GM18951 (cell line): ENCODE results near the gene PARD6G.

ENCODE experiments used
- POLR2A ChIP-seq: IDR thresholded peaks from 4 replicates; pipeline ENCODE4 v1.6.1; 2011; ENCODE audit warnings: mild to moderate bottlenecking; ENCODE audit not compliant: insufficient read length, insufficient read depth; ENCODE audit errors: extremely low read depth
- in situ Hi-C: fragments of 300-500 bp; cut with MboI; formaldehyde crosslinking; loops from one replicate; pipeline ENCODE4 v1.12.0; 2022; ENCODE audit warnings: low sequenced_read_pairs, mixed read lengths, inconsistent platforms; ENCODE audit not compliant: unreplicated experiment

Gene PARD6G

DNA sequence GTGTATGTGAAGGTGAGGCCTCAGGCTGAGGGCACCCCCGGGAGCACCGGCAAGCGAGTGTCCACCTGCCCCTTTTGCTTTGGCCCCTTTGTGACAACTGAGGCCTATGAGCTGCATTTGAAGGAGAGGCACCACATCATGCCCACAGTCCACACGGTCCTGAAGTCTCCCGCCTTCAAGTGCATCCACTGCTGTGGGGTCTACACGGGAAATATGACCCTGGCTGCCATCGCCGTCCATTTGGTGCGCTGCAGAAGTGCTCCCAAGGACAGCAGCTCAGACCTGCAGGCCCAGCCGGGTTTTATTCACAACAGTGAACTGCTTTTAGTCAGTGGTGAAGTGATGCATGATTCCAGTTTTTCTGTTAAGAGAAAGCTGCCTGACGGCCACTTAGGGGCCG lies 109.3 kb downstream of the PARD6G start:
- no peak for TF ChIP-seq POLR2A
- in situ Hi-C loops = no loop called here

DNA sequence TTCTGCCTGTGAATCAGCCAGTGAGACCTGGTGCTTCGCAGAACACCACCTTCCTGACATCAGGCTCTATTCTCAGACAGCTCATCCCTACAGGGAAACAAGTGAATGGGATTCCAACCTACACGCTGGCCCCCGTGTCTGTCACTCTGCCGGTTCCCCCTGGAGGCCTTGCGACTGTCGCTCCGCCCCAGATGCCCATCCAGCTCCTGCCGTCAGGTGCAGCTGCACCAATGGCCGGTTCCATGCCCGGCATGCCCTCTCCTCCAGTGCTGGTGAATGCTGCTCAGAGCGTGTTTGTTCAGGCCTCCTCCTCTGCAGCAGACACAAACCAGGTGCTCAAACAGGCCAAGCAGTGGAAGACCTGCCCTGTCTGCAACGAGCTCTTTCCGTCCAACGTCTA lies 110.2 kb downstream of the PARD6G start:
- in situ Hi-C loops = no loop called here
- no peak for TF ChIP-seq POLR2A

DNA sequence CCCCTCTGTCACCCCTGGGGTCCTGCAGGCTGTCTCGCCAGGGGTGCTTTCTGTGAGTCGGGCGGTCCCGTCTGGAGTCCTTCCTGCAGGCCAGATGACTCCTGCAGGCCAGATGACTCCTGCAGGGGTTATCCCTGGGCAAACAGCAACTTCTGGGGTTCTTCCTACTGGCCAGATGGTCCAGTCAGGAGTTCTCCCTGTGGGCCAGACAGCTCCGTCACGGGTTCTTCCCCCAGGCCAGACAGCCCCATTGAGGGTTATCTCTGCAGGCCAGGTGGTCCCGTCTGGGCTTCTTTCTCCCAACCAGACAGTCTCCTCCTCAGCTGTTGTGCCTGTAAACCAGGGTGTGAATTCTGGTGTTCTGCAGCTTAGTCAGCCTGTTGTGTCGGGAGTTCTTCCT lies 110.6 kb downstream of the PARD6G start:
- in situ Hi-C loops = no loop called here
- no peak for TF ChIP-seq POLR2A

DNA sequence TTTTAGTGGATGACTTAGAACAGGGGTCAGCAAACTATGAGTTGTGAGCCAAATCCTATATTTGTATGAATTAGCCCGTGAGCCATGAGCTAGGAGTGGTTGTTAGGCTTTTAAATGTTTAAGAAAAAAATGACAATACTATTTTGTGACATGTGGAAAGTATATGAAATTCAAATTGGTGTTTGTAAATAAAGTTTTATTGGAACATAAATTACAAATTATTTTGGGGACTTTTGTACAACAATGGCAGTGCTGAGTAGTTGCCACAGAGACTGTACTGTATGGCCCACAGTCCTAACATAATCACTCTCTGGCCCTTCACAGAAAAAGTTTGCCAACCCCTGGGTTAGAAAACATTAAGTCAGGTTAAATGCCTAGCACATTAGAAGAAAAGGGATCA lies 112.2 kb downstream of the PARD6G start:
- TF ChIP-seq POLR2A = no peak

DNA sequence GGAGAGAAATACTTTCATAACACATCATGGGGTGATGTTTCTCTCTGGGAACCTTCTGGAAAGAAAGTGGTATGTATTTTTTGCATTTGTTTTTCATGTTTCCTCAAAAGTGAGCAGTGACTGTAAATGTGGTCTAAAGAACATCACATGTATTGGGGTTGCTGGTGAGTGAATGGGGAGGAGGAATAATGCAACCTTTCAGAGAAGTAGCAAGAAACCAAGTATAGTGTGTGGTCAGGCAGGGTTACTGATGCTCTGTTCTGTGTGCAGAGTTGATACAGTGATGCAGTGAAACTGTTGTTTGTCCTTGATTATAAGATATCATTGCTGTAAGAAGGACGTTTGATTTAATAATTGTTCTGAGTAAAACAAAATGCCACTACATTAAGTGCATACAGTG lies 114.2 kb downstream of the PARD6G start:
- in situ Hi-C loops = no loop called here
- no peak for TF ChIP-seq POLR2A

More for the DNA sequence above, 112.2 kb downstream of the PARD6G start:
- in situ Hi-C loops = no loop called here

DNA sequence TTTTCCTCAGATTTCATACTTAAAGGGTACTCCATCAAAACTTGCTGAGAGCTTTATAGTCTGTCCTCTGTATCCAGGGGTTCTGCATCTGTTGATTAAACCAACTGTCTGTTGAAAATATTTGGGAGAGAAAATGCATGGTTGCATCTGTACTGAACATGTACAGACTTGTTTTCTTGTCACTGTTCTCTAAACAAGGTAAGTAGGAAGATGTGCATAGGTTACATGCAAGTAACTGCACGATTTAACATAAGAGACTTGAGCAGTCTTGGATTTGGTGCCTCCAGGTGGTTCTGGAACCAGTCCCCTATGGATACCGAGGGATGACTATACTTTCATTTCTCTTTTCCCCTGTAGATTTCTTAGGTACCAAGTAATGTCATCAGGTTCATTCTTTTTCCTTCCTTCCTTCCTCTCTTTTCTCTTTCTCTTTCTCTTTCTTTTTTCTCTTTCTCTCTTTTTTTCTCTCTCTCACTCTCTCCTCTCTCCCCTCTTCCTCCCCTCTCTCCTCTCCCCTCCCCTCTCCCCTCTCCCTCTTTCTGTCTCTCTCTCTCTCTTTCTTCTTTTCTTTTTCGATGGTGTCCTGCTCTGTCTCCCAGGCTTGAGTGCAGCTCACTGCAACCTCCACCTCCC lies 115.0 kb downstream of the PARD6G start:
- in situ Hi-C loops = no loop called here
- TF ChIP-seq POLR2A = no peak

DNA sequence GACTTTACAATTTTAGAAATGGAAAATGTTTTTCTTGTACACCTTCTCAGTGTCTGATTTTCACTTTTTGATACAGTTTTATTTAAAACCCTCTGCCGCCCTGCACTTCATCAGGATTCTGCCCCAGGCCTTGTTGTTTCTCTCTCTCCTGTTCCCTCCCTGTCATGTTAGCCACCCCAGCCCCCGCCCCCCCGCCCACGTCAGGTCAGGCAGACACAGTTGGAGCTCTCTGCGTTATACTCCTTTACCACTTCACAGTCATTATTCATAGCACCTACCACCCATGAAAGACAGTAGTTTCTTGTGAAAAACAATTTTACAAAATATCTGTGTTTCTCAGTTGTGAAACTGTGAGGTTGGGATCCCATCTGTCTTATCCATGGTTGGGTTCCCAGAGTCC lies 116.8 kb downstream of the PARD6G start:
- TF ChIP-seq POLR2A = no peak

DNA sequence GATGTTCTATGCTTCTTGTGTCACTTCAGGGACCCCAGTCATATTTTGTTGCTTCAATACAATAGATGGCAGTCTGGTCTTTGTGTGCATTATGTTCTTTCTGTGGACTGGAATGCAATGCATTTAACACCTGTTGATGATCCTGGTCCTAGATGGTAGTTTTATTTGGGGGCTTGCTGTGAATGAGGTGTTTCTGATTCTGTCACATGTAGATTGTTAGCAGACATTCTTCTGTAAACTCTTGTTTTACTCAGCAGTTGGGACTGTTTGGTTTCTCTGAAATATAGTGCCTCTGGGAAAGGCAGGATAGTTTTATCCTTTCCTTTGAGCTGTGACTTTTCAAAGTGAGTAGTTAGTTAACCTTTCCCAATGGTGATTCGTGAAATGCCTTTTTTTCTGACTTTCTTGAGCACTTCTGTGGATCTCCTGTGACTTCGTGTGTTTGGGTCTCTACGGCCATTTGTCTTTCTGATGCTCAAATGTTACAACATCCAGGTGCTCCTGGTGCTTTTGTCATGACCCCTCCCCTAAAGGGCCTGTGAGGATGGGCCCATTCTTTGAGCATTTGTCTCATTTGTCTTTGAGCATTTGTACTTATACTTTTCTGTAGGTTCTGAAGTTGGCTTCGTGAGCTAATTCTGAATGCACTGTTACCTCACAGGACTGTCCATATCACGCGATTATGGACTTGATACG lies 117.5 kb downstream of the PARD6G start:
- in situ Hi-C loops = no loop called here
- no peak for TF ChIP-seq POLR2A

More for the DNA sequence above, 116.8 kb downstream of the PARD6G start:
- in situ Hi-C loops = no loop called here

DNA sequence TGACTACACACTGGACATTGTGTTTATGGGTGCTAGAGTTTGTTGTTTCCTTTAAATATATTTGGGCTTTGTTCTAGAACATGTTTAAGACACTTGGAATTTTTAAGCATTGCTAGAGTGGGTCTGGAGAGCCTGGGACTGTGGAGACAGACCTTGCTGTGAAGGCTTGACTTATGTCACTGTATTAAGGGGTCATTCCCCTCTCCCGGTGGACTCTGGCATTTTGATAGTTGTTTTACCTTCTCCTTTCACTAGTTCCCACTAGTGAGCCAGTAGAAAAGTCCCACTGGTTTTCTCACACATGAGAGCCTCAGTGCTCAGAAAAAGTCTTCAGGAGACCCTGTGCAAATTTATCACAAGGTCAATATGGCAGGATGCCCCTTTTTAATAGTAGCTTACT lies 119.7 kb downstream of the PARD6G start:
- no peak for TF ChIP-seq POLR2A
- in situ Hi-C loops = no loop called here

DNA sequence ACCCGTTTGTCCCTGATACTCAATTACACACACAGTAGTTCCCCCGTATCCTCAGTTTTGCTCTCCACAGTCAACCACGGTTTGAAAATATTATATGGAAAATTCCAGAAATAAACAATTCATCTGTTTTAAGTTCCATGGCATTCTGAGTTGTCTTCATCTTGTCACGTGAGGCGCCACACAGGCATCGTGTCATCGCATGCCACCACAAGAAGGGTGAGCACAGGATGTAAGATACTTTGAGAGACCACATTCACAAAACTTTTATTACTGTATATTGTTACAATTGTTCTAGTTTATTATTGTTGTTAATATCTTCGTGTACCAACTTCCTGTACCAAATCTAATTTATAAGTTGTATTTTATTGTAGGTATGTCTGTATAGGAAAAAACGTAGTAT lies 120.5 kb downstream of the PARD6G start:
- no peak for TF ChIP-seq POLR2A
- in situ Hi-C loops = no loop called here

DNA sequence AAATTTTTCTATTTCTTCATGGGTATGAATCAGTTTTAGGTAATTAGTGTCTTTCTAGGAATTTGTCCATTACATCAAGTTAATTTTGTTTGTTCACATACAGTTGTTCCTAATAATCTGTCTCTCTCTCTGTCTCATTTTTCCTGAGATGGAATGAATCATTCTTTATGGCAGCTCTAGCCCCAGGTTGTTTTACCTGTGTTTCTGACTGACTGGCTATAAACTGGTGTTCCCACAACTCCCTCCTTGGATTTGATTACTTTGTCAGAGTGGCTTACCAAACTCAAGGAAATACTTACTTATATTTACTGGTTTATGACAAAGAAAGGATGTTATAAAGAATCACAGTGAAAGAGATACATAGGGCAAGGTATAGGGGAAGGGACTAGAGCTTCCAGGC lies 123.2 kb downstream of the PARD6G start:
- in situ Hi-C loops = no loop called here
- no peak for TF ChIP-seq POLR2A

DNA sequence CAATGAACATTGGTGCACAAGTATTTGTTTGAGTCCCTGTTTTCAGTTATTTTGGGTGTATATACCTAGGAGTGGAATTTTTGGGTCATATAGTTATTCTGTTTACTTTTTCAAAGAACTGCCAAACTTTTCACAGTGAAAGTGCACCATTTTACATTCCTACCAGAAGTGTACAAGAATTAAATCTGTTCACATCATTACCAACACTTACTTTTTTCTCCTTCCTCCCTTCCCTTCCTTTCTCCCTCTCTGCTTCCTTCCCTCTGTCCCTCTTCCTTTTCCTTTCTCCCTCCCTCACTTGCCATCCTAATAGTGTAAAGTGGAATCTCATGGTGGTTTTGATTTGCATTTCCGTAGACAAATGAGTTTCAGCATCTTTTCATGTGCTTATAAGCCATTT lies 126.4 kb downstream of the PARD6G start:
- no peak for TF ChIP-seq POLR2A
- in situ Hi-C loops = no loop called here

DNA sequence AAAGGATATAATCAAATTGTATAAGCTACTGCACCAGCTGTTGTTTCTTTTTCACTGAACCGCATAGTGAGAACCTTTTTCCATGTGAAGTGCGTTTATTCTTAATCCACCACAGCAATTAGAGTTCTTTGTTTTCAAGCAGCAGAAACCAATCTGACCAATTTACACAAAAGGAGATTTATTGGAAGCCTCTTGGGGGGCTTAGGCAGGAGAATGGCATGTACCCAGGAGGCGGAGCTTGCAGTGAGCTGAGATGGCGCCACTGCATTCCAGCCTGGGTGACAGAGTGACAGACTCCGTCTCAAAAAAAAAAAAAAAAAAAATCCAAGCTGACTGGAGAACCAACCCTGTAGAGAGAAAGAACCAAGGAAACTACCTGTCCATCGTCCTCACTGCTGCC lies 128.2 kb downstream of the PARD6G start:
- no peak for TF ChIP-seq POLR2A
- in situ Hi-C loops = no loop called here

DNA sequence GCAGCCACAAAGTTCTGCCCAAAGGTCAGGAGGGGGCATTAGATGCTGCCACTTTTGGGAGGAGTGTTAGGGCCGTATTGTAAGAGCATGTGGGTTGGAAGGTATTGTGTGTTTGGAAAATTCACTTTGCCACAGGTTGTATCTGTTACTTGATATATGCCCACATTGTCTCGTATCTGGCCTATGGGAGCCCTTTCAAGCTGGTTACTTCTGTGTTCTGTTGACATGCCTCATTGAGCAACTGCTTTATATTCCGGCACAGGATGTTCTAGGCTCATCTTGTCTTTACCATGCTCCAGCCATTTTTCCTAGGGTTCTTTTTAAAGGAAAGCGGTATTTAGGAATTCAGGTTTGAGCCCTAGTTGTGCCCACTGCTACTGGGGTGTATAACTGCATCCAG lies 132.3 kb downstream of the PARD6G start:
- in situ Hi-C loops = no loop called here

More for the DNA sequence above, 132.3 kb downstream of the PARD6G start:
- no peak for TF ChIP-seq POLR2A
